Loucy (cell line): Measurements from ENCODE around the gene SOCS4.

Experiments
- H2AFZ ChIP-seq: fragments of 200-600 bp; sonication (generic); 2 replicates; pipeline ENCODE4 v1.6.0; 2016; ENCODE audit warnings: antibody characterized with exemption, mild to moderate bottlenecking, low read length, moderate library complexity
- H3F3A ChIP-seq: fragments of 200-600 bp; 2 replicates; pipeline ENCODE4 v1.6.0; 2016; ENCODE audit warnings: antibody characterized with exemption, low read depth, mild to moderate bottlenecking
- H3K27me3 ChIP-seq: fragments of 200-600 bp; sonication (generic); 2 replicates; pipeline ENCODE4 v1.6.1; 2014; ENCODE audit warnings: low read length, mild to moderate bottlenecking; ENCODE audit not compliant: insufficient read depth, poor library complexity, severe bottlenecking
- H3K36me3 ChIP-seq: fragments of 200-600 bp; sonication (generic); 2 replicates; pipeline ENCODE4 v1.6.1; 2016; ENCODE audit warnings: low read length; ENCODE audit not compliant: insufficient read depth
- H3K4me1 ChIP-seq: fragments of 200-600 bp; sonication (generic); 2 replicates; pipeline ENCODE4 v1.5.1; 2014; ENCODE audit warnings: low read length, mild to moderate bottlenecking; ENCODE audit not compliant: insufficient read depth, poor library complexity, severe bottlenecking
- H3K4me2 ChIP-seq: fragments of 200-600 bp; sonication (generic); 2 replicates; pipeline ENCODE4 v1.6.0; 2014; ENCODE audit warnings: antibody characterized with exemption, low read length, low read depth, mild to moderate bottlenecking; ENCODE audit not compliant: poor library complexity, severe bottlenecking
- H3K4me3 ChIP-seq: fragments of 200-600 bp; sonication (generic); 2 replicates; pipeline ENCODE4 v1.5.1; 2014; ENCODE audit warnings: low read length, mild to moderate bottlenecking, mixed read lengths; ENCODE audit not compliant: poor library complexity, severe bottlenecking
- H3K79me2 ChIP-seq: fragments of 200-600 bp; sonication (generic); 2 replicates; pipeline ENCODE4 v1.6.1; 2014; ENCODE audit warnings: low read length; ENCODE audit not compliant: insufficient read depth
- H3K9ac ChIP-seq: fragments of 200-600 bp; sonication (generic); 2 replicates; pipeline ENCODE4 v1.6.0; 2014; ENCODE audit warnings: mild to moderate bottlenecking, low read depth, low read length, moderate library complexity; ENCODE audit not compliant: poor library complexity, severe bottlenecking
- H3K9me2 ChIP-seq: fragments of 200-600 bp; sonication (generic); replicated peaks from 2 replicates; pipeline ENCODE4 v1.6.1; 2016; ENCODE audit warnings: low read depth, low read length, mixed read lengths
- H3K9me3 ChIP-seq: fragments of 200-600 bp; sonication (generic); 2 replicates; pipeline ENCODE4 v1.6.1; 2014; ENCODE audit warnings: mild to moderate bottlenecking, antibody characterized with exemption, low read length, low read depth; ENCODE audit not compliant: insufficient read depth
- H4K20me1 ChIP-seq: fragments of 200-600 bp; sonication (generic); 2 replicates; pipeline ENCODE4 v1.6.0; 2014; ENCODE audit warnings: antibody characterized with exemption, low read length, mild to moderate bottlenecking; ENCODE audit not compliant: insufficient read depth, poor library complexity, severe bottlenecking
- CTCF ChIP-seq: fragments of 200-600 bp; sonication (generic); conservative IDR thresholded peaks from 2 replicates; pipeline ENCODE4 v1.5.1; 2014; ENCODE audit warnings: mild to moderate bottlenecking, antibody characterized with exemption, low read length
- EZH2phosphoT487 ChIP-seq: fragments of 200-600 bp; IDR thresholded peaks from 2 replicates; pipeline ENCODE4 v1.6.1; 2018; ENCODE audit warnings: antibody characterized with exemption, mild to moderate bottlenecking, moderate library complexity, borderline replicate concordance

SOCS4 gene

GRCh38 chr14:54985156-54985555 is 41.9 kb upstream of the SOCS4 start:
- Histone ChIP-seq H3K4me1 (no peaks in the 10 kb centered on the region), H3K9me3 (no peaks in the 10 kb centered on the region), H2AFZ (no peak overlapping the region), H3K9ac (no peak overlapping the region), H3K27me3 (no peaks in the 10 kb centered on the region), H3K4me2 (no peak overlapping the region), H3K79me2 (no peaks in the 10 kb centered on the region), H3K4me3 (no peak overlapping the region), H4K20me1 (no peaks in the 10 kb centered on the region), H3F3A (no peaks in the 10 kb centered on the region), H3K36me3 (peaks cover 60% of the 10 kb centered on the region), H3K9me2 (no peaks in the 10 kb centered on the region)
- TF ChIP-seq CTCF = no peak
- TF ChIP-seq EZH2phosphoT487 = no peak

- H3K4me3 ChIP-seq = no peak overlapping the region
- H2AFZ ChIP-seq = no peak overlapping the region
- no peak overlapping the region for H3K4me2 ChIP-seq
- no peak for TF ChIP-seq EZH2phosphoT487
- no peak for TF ChIP-seq CTCF
- H3K79me2 ChIP-seq = no peaks in the 10 kb centered on the region
- H3K27me3 ChIP-seq = no peaks in the 10 kb centered on the region
- H3K9me3 ChIP-seq = no peaks in the 10 kb centered on the region
- H3F3A ChIP-seq = no peaks in the 10 kb centered on the region
- H3K9me2 ChIP-seq = no peaks in the 10 kb centered on the region
- H3K4me1 ChIP-seq = no peaks in the 10 kb centered on the region
- H3K36me3 ChIP-seq = peaks cover 46% of the 10 kb centered on the region; the same call in 1 of the 2 replicates
- H3K9ac ChIP-seq = no peak overlapping the region
- no peaks in the 10 kb centered on the region for H4K20me1 ChIP-seq
Measured at GRCh38 chr14:55000381-55000780, 26.7 kb upstream of the SOCS4 start.

- Histone ChIP-seq H3K36me3 (peaks cover 61% of the 10 kb centered on the region), H3K9ac (no peak overlapping the region), H3K79me2 (no peaks in the 10 kb centered on the region), H3K4me1 (no peaks in the 10 kb centered on the region), H4K20me1 (no peaks in the 10 kb centered on the region), H3F3A (no peaks in the 10 kb centered on the region), H3K9me3 (no peaks in the 10 kb centered on the region), H3K9me2 (no peaks in the 10 kb centered on the region), H3K4me3 (no peak overlapping the region), H3K4me2 (no peak overlapping the region), H2AFZ (no peak overlapping the region), H3K27me3 (no peaks in the 10 kb centered on the region)
- TF ChIP-seq EZH2phosphoT487 = no peak
Measured at GRCh38 chr14:55005071-55005470, 22.0 kb upstream of the SOCS4 start.

- peaks cover 1% of the 10 kb centered on the region for H3K4me1 ChIP-seq
- no peaks in the 10 kb centered on the region for H3F3A ChIP-seq
- no peak for TF ChIP-seq EZH2phosphoT487
- TF ChIP-seq CTCF = no peak
- no peaks in the 10 kb centered on the region for H4K20me1 ChIP-seq
- H3K79me2 ChIP-seq = peaks cover 29% of the 10 kb centered on the region
- no peaks in the 10 kb centered on the region for H3K9me3 ChIP-seq
- no peak overlapping the region for H2AFZ ChIP-seq
- H3K4me2 ChIP-seq = no peak overlapping the region
- no peak overlapping the region for H3K4me3 ChIP-seq
- no peaks in the 10 kb centered on the region for H3K9me2 ChIP-seq
- no peaks in the 10 kb centered on the region for H3K27me3 ChIP-seq
- peaks cover 16% of the 10 kb centered on the region; the same call in 1 of the 2 replicates for H3K36me3 ChIP-seq
- no peak overlapping the region for H3K9ac ChIP-seq
Measured at GRCh38 chr14:55015006-55015405, 12.0 kb upstream of the SOCS4 start.
